Stimulated activated CD4-positive, alpha-beta T cell treated with anti-CD3 and anti-CD28 coated beads, Interleukin-2, amount 100 ng/mL, for 24 hours (primary cell): ENCODE results near the gene USP49.
"Not testable (repeated sequence)": the region's sequence is repeated elsewhere in the genome, so short reads cannot be mapped to it uniquely, and the experiment has no call there.

Experiments used
- DNase-seq, 2 donors: peaks; one replicate each; pipeline ENCODE4 v3.0.0-alpha.2; 2020

USP49 gene

DNA sequence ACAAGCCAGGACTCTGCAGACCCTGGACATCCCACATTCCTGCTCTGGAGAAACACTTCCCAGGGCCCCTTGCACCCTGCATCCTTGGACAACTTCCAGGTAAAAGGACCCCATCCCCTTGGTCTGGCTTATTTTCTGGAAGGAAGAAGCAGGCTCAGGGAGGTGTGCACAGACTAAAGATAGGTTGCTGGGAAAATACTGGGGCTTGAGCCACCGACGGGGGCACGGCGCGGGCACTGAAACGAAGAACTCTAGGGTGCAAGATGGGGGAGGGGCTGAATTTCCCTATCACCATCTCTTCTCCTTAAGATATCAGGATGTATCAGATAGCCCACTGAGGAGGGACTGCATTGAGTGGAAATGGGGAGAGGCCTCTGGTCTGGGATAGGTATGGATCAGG is 116.3 kb downstream of the USP49 start:
- no peak for DNase-seq

DNA sequence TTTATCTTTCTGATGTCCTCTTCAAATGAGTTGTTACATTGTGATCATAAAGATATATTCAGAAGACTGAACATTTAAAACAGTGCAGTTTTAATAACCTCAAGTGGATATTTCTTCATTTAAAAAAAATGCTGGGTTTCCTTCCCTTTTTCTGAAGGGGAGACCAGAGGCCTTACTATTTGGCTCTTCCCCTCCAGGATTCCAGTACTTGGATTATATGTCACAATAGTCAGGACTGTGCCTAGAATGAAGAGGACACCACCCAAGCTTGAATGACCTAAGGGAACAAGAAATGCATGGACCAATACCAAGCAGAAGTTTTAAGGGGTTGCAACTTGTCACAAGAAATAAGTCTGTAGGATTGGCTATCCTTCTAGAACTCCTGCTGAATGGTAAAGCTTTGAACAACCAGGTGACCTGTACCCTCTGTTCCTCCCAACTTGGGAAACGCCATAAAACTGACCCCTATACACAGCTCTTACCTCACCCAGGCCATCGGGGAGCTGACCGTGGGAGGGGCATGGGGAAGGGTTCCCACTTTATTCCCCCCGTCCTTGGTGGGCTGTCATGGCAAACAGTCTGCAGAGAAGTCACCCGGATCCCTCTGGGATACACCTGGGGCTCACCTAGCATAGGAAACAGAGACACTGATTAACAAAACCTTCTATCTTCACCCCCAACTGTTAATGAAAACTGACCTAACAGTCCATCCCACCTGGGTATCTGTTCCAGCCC is 117.5 kb downstream of the USP49 start:
- DNase-seq, result no peak

DNA sequence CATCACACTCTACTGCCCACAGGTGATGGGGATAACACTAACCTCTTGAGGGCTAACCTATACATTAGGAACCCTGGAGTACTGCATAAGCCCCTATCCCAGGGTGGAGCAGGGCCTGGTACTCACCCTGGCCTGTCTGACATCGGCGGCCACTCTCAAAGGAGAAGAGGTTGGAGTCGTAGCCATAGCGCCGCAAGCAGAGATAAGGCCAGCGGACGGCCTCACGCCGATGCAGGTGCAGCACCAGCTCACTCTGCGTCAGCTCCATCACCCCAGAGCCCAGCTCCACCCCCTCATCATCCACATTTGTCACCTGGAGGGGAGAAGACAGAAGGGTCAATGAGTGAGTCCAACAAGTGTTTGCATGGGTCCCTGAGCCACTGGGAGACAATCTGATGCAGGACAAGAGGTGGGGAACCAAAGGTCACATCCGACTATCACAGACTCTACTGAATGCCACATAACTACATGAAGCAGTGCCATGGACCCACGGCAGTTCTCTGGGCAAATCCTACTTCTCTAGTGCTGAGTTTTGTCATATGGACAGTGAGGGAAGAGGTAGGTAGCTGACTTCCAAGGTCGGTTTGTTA is 119.8 kb downstream of the USP49 start:
- DNase-seq, result no peak

DNA sequence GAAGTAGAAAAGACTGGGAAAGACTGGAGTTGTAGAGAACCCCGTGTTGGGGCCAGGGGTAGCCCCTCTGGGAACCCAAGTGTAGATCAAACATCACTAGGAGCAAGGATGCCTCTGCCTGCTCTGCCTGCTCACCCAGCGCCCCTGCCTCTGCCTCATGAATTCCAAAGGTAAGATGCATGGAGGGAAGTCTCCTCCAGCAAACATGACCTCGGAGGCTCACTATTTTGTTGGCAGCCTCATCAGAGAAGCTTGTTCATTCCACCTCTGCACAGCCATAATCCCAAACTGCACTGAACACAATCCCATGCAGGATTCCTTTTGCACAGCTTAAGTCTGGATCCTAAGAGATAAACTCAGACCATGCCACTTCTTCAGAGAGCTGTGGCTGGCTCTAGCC is 120.3 kb downstream of the USP49 start:
- no peak for DNase-seq

DNA sequence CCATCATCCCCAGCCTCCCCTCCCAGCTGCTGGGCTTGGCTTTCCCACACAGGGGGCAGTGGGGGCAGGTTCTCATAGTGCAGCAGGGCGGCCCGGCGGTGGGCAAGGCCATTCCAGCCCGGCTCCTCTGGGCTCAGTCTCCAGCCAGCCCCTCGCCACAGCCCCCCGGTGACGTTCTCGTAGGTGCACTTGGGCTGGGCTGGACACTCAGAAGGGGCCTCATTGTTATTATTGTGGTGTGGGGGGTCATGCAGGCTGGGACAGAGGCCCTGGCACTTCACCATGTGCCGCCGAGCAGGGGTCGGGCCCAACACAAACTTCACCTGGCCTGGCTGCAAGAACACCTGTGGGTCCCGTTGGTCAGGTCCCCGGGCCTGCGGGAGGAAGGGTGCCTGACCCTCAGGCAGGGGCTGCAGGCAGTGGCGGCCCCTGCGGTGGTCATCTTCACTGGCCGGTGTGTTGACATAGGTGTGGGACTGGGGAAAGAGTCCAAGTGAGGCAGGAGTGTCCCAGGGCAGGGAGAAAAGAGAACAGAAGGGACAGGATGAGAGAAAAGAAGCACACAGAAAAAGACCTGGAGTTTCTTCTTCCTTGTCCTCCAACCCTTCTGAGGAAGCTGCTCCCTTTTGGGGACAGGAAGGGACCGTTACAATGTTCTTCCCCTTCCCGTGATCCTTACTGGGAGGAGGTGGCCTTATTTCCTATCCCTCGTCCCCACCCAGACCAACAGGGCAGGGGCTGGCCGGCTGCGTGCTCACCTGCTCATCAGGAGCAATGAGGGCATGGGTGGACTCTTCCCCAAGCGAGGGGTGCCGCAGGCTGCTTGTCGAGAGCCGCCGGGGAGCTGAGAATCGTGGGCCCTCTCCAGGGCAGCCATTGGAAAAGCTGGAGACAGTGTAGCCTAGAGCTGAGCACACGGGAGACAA is 123.9 kb downstream of the USP49 start:
- no peak for DNase-seq

DNA sequence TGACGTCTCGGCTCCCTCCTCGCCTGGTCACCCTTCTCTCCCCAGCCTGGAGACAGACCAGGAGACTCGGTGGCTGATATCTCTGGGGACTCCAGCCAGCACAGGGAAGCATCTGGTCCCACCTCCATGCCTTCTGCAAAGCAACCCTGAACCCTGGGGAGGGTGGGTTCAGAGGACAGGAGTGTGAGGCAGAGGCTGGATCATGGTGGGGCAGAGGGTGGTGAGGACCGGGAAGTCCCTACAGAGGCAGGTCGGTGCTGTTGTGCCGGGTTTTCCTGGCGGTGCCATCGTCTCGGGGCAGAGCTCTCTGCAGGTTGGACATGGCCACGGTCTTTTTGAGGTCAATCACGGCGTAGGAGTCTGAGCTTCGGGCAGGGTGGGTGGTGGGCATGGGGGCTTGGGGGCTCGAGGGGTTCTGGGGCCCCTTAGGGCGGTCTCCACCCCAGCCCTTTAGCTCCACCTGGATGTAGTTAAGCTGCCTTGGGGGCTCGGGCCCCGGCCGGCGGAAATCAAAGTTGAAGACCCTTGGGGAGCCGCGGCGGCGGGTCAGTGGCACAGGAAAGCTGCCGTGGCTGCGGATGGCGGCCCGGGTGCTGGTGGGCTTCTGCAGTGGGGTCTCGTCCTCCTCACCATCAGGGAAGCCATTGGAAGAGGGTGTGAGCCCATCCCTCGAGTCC is 124.7 kb downstream of the USP49 start:
- DNase-seq, result no peak

DNA sequence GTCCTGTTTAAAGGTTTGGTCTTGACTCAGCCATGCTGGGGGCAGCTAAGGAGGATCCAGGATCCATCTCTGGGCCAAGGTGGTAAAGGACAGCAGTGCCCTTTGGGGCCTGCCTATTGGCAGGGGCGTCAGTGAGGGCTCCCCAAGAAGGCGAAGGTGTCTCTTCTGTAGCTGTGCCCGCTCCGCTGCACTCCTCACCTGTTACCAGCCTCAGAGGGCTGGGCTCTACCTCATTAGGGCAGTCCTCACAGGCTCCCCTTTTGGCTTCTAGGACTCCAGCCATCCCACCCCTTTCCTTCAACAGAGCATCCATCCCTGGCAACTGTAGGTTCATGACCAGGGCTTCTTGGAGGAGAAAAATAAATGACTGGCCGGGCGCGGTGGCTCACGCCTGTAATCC is 125.8 kb downstream of the USP49 start:
- no peak for DNase-seq

DNA sequence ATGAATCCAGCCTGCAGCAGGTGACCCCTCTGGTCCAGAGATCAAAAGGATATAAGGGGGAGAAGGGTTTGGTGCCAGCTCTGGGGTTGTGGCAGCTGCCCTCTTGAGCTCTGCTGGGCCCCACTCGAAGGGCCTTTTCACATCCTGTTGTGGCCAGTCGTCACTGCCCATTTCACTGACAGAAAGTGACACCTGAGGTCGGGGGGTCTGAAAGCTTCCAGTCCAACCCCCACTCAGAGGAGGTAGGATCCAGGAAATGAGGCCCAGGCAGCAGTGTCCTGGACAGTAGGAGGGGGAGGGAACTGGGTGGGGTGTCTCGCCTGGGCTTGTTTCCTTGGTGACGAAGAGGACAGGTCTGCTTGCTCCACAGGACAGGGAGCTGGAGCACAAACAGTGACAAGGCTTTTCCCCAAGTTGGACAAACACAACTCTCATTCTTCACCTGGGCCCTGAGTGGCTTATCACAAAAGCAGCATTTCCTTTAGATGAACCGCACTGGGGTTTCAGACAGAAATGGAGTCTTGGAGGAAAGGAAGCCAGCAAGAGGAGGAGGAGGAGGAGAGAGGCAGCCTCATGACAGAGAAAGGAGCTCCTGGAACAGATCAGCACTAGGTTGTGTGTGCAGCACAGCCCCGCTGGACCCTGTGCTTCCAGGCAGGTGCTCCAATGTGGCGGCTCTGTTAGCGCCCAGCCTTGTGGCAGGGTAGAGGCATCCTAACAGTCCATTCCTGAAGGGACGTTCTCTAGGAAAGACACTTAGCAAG is 126.4 kb downstream of the USP49 start:
- DNase-seq, result no peak

DNA sequence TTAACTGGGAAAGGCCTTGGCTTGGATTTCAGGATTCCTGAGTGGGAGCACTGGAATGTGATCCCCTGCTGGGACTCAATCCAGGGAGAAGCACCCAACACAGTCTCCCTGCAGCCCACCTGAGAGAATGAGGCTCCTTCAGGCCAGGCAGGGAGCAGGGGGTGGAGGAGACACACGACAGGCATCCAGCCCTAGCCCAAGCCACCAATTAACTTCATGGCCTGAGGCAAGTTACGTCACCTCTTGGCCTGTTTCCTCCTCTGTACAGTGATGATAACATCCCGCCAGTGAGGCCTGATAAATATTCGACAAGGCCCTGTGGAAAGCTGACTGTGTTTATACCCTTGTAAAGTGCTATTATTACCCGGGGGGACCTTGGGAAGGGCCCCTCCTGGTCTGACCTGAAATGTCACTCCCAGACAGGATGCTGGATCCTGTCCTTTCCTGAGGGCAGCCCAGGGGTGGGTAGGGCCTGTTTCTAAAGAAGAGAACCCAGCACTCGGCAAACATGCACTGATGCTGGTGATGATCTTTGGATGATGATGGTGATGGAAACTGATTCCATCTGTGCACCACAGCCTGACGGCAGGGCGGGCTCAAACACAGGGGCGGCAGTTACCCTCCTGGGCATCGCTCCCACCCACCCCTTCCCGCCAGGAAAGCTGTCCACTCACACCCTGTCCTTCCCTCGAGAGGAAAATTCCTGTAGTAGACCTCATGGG is 127.9 kb downstream of the USP49 start:
- DNase-seq, result no peak

DNA sequence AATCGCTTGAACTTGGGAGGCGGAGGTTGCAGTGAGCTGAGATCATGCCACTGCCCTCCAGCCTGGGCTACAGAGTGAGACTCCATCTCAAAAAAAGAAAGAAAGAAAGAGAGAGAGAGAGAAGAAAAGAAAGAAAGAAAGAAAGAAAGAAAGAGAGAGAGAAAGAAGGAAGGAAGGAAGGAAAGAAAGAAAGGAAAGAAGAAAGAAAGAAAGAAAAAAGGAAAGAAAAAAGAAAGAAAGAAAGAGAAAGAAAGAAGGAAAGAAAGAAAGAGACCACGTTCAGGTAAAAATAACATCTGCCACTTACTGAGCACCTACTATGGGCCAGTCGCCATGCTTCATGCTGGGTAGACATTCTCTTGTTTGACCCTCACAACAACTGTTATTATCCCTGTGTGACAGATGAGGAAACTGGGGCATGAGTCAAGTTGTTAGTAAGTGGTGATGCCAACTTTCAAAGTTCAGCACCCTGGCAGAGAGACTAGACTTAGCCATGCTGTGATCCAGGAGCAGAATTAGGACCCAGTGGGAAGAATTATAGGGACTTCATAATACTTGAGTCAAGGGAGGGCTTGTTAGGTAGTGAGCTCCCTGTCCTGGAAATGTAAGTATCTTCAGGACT is 129.0 kb downstream of the USP49 start:
- DNase-seq, result not testable (repeated sequence)

DNA sequence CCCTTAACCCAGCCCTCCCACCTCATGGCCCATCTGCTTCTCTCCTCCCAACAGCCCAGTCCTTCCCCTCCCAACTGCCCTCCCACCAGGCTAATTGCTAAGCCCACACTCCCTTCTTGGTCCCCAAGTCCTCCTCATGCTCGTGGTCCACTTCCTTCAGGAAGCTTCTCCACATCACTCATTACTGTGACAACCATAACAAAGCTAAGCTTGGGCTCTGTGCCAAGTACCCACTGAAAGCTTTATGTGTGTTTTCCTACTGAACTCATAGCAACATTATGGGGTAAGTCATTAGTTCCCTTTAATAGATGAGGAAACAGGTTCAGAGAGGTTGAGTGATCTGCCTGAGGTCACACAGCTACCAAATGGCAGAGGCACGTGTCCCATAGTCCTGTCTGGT is 131.7 kb downstream of the USP49 start:
- no peak for DNase-seq

DNA sequence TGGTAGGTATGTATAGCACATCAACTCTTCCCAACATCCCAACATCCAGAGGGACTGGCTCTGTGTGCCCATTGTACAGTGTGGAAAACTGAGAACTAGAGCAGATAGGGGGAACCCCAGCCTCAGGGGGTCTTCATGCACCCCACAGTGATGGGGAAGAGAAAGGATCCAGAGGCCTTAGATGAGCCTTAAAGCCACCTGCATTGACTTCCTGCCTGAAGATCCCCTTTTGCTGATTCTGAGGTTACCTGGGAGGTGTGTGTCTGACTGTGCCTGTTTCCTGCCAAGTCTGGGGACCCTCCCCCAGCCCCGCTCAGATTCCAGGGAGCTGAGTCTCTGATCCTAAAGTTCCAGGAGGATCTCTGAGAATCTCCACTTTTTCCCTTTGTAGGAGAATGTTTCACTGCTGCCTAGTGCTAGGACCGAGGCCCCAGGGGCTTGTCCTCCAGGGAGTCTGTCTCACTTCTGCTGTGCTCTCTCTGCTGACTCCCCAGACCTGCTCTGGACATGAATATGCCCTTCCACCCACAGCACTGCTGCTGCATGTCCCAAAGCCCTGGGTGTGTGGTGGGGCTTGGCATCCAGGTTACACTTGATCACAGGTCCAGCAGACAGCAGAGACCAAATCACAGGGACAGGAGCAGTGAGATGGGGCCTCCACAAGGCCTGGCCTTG is 135.1 kb downstream of the USP49 start:
- no peak for DNase-seq

DNA sequence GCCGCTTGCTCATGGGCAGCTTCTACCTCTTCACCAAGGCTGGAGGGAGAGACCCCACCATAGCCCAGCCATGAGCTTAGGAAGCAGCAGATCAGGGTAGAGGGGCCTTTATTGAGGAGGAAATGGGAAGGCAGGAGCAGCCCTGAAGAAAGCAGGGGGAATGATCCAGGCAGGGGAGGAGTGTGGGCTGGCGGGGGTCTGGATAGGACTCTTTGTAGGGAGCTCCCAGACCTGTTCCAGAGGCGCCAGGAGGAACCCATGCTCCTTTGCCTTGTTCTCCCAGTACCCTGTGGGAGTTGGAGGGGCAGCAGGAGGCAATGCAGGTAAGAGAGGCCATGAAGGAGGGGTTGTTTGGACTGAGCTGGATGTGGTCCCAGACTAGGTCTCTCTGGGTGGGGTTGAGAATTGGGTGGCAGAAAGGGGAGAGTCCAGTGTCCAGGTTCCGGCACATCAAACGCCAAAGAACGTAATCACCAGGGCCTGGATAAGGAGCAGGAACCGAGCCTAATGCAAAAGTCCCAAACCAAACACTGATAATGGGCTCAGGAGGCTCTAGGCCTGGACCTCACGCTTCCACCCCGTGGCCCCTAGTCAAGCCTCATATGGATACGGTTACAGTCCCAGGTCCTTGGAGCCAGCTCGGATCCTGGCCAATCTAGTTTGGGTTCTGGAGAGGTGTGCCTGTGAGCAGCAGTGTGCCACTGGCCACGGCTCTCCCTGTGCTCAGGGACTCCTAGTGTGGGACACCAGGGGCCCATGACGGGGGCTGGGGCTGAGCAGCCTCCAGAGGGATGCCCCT is 135.9 kb downstream of the USP49 start:
- DNase-seq, result no peak

DNA sequence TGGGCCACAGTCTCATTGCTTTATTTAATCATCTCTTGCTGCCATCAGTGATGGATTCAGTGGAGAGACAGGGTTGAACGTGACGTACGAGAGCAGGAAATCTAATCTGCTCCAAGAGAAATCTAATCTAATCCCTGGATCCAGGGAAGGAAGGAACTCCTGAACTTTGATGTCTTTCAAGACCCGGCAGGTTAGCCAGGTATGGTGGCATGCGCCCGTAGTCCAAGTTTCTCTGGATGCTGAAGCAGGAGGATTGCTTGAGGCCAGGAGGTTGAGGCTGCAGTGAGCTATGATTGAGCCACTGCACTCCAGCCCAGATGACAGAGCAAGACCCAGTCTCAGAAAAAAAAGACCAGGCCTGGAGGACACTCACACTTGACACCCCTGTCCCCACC is 136.5 kb downstream of the USP49 start:
- no peak for DNase-seq

DNA sequence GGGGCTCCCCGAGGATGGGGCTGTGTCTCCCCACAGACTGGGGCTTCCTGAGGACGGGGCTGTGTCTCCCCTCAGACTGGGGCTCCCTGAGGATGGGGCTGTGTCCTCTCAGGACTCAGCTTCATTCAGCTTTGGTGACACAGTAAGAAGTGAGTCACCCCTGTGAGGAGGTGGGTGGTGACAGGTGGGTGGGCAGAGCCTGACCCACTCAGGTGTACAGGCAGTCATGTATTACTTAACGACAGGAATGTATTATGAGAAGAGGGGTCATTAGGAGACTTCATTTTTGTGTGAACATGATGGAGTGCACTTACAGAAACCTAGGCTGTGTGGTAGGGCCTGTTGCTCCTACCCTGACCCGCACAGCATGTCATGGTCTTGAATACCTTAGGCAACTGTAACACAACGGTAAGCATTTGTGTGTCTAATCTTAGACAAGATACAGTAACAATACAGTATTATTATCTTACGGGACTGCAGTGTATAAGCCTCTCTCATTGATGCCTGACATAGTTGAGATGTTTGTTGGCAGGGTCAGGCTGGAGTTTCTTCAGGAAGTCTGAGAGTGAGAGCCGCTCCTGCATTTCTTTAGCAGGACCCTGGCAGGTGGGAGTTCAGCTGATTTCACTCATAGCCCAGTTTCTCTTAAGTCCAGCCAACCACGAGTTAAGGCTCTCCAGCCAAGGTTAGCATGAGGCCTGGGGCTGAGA is 137.1 kb downstream of the USP49 start:
- DNase-seq, result no peak

DNA sequence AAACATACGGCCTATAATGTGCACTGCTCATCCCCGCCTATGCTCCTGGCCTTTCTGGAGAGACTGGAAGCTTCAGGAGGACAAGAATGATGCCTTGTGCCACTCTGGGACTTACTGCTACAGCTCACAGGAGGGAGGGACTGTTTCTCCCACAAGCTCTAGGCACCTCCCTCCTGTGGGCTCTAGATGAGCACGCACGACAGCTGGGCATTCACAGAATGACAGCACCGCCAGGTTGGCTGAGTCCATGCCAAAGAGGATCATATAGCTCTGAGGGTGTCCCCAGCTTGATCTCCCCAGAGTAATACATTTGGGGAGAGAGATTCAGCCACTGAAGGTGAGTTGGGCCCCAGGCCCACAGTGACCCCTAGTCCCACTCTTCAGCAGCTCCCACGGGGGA is 137.9 kb downstream of the USP49 start:
- no peak for DNase-seq

DNA sequence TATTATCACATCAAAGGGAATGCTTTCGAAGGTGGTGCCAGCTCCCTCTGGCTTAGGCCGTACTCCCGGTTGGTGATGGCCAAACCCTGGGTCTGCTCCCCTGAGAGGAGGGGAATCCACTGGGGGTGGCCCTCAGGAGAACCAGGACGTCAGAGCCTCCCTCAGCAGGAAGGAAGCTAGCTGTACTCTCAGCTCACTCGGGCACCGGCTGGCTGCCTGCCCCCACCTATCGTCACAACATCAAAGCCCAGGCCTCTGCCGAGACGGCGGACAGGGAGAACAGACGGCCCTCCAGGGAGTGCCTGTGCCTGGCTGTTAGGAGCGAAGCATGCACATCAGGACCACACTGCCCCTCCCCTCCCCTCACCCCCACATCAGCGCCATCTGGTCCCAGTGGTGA is 138.8 kb downstream of the USP49 start:
- DNase-seq, result no peak

DNA sequence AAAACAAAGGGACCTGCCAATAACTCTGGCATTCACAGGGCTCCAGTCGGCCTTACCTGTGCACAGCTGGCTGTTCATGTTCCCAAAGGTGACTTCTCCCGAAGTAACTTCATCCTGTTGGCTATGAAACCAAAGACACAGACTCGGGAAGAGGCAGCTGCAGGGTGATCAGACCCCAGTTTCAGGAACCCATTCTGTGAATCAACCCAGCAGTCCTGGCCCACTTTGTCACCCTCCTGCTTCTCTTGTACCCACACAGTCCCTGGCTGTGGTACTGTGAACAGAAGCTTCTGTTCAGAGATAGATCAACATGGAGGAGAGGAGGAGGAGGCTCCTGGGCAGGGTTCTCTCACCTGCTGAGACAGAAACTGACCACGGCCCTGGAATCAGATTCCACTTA is 139.3 kb downstream of the USP49 start:
- no peak for DNase-seq

DNA sequence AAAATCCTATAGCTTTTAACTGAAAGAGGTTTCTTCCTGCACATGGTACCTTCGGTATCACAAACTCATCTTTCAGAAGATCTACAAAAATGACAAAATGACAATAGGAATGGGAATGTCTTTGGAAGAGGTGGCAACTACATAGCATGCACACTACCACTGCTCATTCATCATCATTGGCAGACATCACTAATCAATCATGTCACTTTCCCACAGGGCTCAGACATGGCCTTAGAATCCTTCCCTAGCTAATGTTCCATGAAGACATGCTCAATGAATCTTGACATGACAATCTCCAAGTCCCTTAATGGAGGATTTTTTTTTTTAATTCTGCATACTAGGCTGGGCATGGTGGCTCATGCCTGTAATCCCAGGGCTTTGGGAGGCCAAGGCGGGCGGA is 144.8 kb downstream of the USP49 start:
- DNase-seq, result no peak
